ENCODE data around the gene TEX264. TPM values are rescaled to one million over a fixed set of nuclear protein-coding genes. Genes with fewer than 3 reads are reported as not detected.
A peak's percentile ranks its signal among the peaks of the same experiment; 100 is the strongest.

TEX264 gene
- polyA plus RNA-seq, 1 donor (not counting 4 experiments of a cell fraction or from before 2014, with no cell fraction given) = 35.8 TPM

DNA sequence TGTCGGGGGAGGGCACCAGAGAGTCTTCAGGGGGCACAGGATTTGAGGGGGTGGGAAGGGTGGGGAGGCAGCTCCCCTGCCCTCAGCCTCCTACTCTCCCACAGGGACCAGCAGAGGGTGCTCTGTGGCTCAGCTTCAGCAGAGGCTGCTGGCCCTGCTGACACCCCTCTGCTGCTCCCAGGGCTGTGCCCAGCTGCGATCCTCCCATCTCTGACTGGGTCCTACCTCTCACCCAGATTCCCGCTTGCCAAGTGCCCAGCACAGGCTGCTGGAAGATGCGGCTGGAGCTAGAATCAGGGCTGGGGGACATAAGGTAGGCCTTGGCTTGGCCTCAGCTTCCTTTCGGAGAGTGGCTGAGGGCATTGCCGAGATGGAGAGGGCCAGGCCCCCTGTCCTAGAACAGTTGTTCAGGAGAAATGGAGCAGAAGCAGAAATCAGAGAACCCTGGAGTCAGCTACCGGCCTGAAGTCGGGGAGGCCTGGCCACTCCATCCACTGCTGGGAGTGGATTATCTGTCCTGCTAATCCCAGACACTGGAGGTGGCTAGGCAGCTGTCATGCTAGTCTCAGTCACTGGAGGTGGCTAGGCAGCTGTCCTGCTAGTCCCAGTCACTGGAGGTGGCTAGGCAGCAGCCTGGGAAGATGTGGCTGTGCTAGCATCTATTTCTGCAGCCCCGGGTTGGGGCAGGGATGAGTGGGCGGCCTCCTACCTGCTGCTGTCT is 39.7 kb downstream of the TEX264 start:
- dilution Hi-C loops (cut with MboI; ENCODE audit: extremely low pct_ligation_motif_present, low sequenced_read_pairs) = no loop called here
- Histone ChIP-seq H3K9me1 (ENCODE audit: control insufficient read depth, extremely low read depth, insufficient read depth, low read length) (peaks cover 2% of the 10 kb centered on the region), H3K4me3 (ENCODE audit: control insufficient read depth in 2 of 3, extremely low read depth in 1 of 3, insufficient read depth in 2 of 3, low read depth in 1 of 3, low read length in 3 of 3) (no peak overlapping the region), H3K9ac (ENCODE audit: control insufficient read depth, extremely low read depth, insufficient read depth, low read length) (no peak overlapping the region), H3K79me2 (ENCODE audit: control insufficient read depth, insufficient read depth, low read length) (no peaks in the 10 kb centered on the region), H4K20me1 (ENCODE audit: control insufficient read depth, extremely low read depth, insufficient read depth, low read length) (peaks cover 3% of the 10 kb centered on the region), H3K9me3 (ENCODE audit: control insufficient read depth, low read depth, low read length) (no peaks in the 10 kb centered on the region), H3K27me3 (ENCODE audit: control insufficient read depth, extremely low read depth, insufficient read depth, low read length) (peaks cover 20% of the 10 kb centered on the region), H2AFZ (ENCODE audit: control insufficient read depth, low read length) (no peak overlapping the region), H3K27ac (ENCODE audit: control insufficient read depth, insufficient read depth, low read length) (no peak overlapping the region), H3K4me1 (ENCODE audit: control insufficient read depth, extremely low read depth, insufficient read depth, low read length) (peaks cover 4% of the 10 kb centered on the region), H3K36me3 (ENCODE audit: control insufficient read depth in 2 of 2, extremely low read depth in 1 of 2, insufficient read depth in 2 of 2, low read length in 2 of 2) (no peaks in the 10 kb centered on the region), H3K4me2 (ENCODE audit: control insufficient read depth, extremely low read depth, insufficient read depth, low read depth, low read length) (no peak overlapping the region)
- TF ChIP-seq, protein P1, sequence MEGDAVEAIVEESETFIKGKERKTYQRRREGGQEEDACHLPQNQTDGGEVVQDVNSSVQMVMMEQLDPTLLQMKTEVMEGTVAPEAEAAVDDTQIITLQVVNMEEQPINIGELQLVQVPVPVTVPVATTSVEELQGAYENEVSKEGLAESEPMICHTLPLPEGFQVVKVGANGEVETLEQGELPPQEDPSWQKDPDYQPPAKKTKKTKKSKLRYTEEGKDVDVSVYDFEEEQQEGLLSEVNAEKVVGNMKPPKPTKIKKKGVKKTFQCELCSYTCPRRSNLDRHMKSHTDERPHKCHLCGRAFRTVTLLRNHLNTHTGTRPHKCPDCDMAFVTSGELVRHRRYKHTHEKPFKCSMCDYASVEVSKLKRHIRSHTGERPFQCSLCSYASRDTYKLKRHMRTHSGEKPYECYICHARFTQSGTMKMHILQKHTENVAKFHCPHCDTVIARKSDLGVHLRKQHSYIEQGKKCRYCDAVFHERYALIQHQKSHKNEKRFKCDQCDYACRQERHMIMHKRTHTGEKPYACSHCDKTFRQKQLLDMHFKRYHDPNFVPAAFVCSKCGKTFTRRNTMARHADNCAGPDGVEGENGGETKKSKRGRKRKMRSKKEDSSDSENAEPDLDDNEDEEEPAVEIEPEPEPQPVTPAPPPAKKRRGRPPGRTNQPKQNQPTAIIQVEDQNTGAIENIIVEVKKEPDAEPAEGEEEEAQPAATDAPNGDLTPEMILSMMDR (optimal IDR thresholded peaks at IDR 0.05 in 1 of 3, IDR thresholded peaks at IDR 0.05 in 1 of 3, conservative IDR thresholded peaks at IDR 0.05 in 1 of 3; ENCODE audit: extremely low read depth in 1 of 3, insufficient read depth in 2 of 3, low read length in 3 of 3) = peak in 2 of 3 experiments; percentile 44 to 53
- TF ChIP-seq EZH2 (IDR thresholded peaks at IDR 0.05; ENCODE audit: low read length) = no peak
- FAIRE-seq = no peak
- DNase-seq (ENCODE audit: low read depth, low spot score) = no peak

DNA sequence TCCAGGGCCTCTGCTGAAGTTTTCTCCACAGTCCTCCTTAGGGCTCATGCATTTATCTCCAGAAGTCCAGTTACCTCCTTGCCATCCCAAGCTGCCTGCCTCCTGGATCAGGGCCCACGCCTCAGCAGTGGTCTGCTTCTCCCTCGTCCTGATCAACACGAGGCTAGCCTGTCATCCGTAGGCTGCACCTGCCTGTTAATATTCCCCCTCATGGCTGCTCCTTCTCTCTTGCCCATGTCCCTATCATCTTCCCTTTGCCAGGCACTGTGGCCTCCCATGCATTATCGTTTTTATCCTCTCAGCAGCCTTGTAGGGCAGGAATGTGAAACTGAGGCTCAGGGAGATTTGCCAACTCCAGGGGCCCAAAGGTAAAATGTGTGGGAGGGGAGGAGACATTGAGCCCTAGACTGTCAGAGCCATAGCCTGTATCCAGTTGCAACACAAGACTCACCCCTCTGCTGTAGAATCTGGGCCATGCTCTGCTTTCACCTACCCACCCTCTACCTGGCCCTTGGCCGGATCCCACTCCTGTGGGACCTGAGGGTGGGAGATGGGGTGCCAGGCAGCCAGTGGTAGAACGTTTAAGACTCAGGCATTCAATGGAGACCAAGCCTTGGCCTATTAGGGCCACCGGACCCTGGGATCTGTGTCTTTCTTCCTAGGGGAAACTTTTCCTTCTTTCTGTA is 40.4 kb downstream of the TEX264 start:
- no peak for FAIRE-seq
- dilution Hi-C loops (cut with MboI; ENCODE audit: extremely low pct_ligation_motif_present, low sequenced_read_pairs) = no loop called here
- DNase-seq (ENCODE audit: low read depth, low spot score) = no peak

More for the DNA sequence above, 40.4 kb downstream of the TEX264 start:
- Histone ChIP-seq H3K27me3 (ENCODE audit: control insufficient read depth, extremely low read depth, insufficient read depth, low read length) (peaks cover 20% of the 10 kb centered on the region), H3K36me3 (ENCODE audit: control insufficient read depth in 2 of 2, extremely low read depth in 1 of 2, insufficient read depth in 2 of 2, low read length in 2 of 2) (no peaks in the 10 kb centered on the region), H3K4me3 (ENCODE audit: control insufficient read depth in 2 of 3, extremely low read depth in 1 of 3, insufficient read depth in 2 of 3, low read depth in 1 of 3, low read length in 3 of 3) (no peak overlapping the region), H3K4me2 (ENCODE audit: control insufficient read depth, extremely low read depth, insufficient read depth, low read depth, low read length) (no peak overlapping the region), H2AFZ (ENCODE audit: control insufficient read depth, low read length) (no peak overlapping the region), H4K20me1 (ENCODE audit: control insufficient read depth, extremely low read depth, insufficient read depth, low read length) (peaks cover 3% of the 10 kb centered on the region), H3K4me1 (ENCODE audit: control insufficient read depth, extremely low read depth, insufficient read depth, low read length) (peaks cover 4% of the 10 kb centered on the region), H3K79me2 (ENCODE audit: control insufficient read depth, insufficient read depth, low read length) (no peaks in the 10 kb centered on the region), H3K9ac (ENCODE audit: control insufficient read depth, extremely low read depth, insufficient read depth, low read length) (no peak overlapping the region), H3K9me3 (ENCODE audit: control insufficient read depth, low read depth, low read length) (no peaks in the 10 kb centered on the region), H3K9me1 (ENCODE audit: control insufficient read depth, extremely low read depth, insufficient read depth, low read length) (no peaks in the 10 kb centered on the region), H3K27ac (ENCODE audit: control insufficient read depth, insufficient read depth, low read length) (no peak overlapping the region)
- TF ChIP-seq, protein P1 (optimal IDR thresholded peaks at IDR 0.05 in 1 of 3, IDR thresholded peaks at IDR 0.05 in 1 of 3, conservative IDR thresholded peaks at IDR 0.05 in 1 of 3; ENCODE audit: extremely low read depth in 1 of 3, insufficient read depth in 2 of 3, low read length in 3 of 3) = no peak
- TF ChIP-seq EZH2 (IDR thresholded peaks at IDR 0.05; ENCODE audit: low read length) = no peak

Measured in keratinocyte (primary cell).